K562 (cell line): ENCODE results near the gene TRPM6.

Source experiments
- CBX5 ChIP-seq: IDR thresholded peaks from 2 replicates; pipeline ENCODE4 v1.6.1; 2014; ENCODE audit warnings: low read depth, borderline replicate concordance
- CTCF ChIP-seq, 3 experiments: IDR thresholded peaks in 2 of 3; conservative IDR thresholded peaks in 1 of 3; 2 replicates each; pipeline ENCODE4 v1.5.1; 2011 to 2012; ENCODE audit warnings: low read length in 3 of 3, mild to moderate bottlenecking in 3 of 3, control low read depth in 2 of 3, improper control_type of control experiment in 1 of 3, inconsistent platforms in 1 of 3, low read depth in 1 of 3, mixed read lengths in 1 of 3, moderate library complexity in 1 of 3; ENCODE audit not compliant: insufficient read depth in 2 of 3
- GTF2F1 ChIP-seq: IDR thresholded peaks from 2 replicates; pipeline ENCODE4 v1.6.1; 2011; ENCODE audit warnings: low read depth, low read length, improper control_type of control experiment
- MAX ChIP-seq: sonication (generic); formaldehyde crosslinking; IDR thresholded peaks from 2 replicates; pipeline ENCODE4 v1.9.0; 2022; ENCODE audit warnings: mild to moderate bottlenecking, missing genetic modification reagents
- PCBP2 ChIP-seq: fragments of 200-400 bp; formaldehyde crosslinking; IDR thresholded peaks from 2 replicates; pipeline ENCODE4 v1.6.1; 2018; ENCODE audit warnings: low read length, low read depth, mild to moderate bottlenecking, moderate library complexity; ENCODE audit not compliant: poor library complexity, severe bottlenecking
- POLR2A ChIP-seq: fragments of 450-650 bp; conservative IDR thresholded peaks from 2 replicates; pipeline ENCODE4 v1.6.1; 2016
- POLR2AphosphoS2 ChIP-seq: IDR thresholded peaks from 2 replicates; pipeline ENCODE4 v1.6.1; 2012; ENCODE audit warnings: low read length, improper control_type of control experiment
- PRPF4 ChIP-seq: fragments of 200-400 bp; formaldehyde crosslinking; IDR thresholded peaks from one replicate; pipeline ENCODE4 v1.6.1; 2017; ENCODE audit warnings: low read length, low read depth, mild to moderate bottlenecking; ENCODE audit not compliant: insufficient read depth, poor library complexity, severe bottlenecking
- REST ChIP-seq, 2 experiments: fragments of 450-650 bp; formaldehyde crosslinking in 1 of 2; IDR thresholded peaks; 2 replicates each; pipeline versions ENCODE4 v1.4.0 to v1.6.1; 2014 to 2020; ENCODE audit warnings: mild to moderate bottlenecking in 2 of 2, borderline replicate concordance in 1 of 2, low read depth in 1 of 2
- SRF ChIP-seq, 2 experiments: fragments of 250-450, 450-650 bp in 1 of 2; sonication (Bioruptor Pico) in 1 of 2; sonication (generic) in 1 of 2; formaldehyde crosslinking; IDR thresholded peaks; 2 replicates each; pipeline versions ENCODE4 v1.5.0 to v1.5.1; 2020 to 2022; ENCODE audit warnings: mild to moderate bottlenecking in 1 of 2, missing genetic modification reagents in 1 of 2
- STAT5B ChIP-seq: fragments of 250-450 bp; sonication (Bioruptor Pico); IDR thresholded peaks from 2 replicates; pipeline ENCODE4 v1.8.0; 2021; ENCODE audit warnings: mild to moderate bottlenecking, inconsistent platforms
- TBP ChIP-seq: optimal IDR thresholded peaks from 2 replicates; pipeline ENCODE3; 2011; ENCODE audit warnings: low read depth, low read length, improper control_type of control experiment
- ZBTB1 ChIP-seq: sonication (generic); formaldehyde crosslinking; IDR thresholded peaks from 2 replicates; pipeline ENCODE4 v1.8.1; 2023; ENCODE audit warnings: missing genetic modification reagents, low read depth, mild to moderate bottlenecking, borderline replicate concordance
- ZNF274 ChIP-seq: IDR thresholded peaks from 2 replicates; pipeline ENCODE4 v1.6.1; 2011; ENCODE audit warnings: low read depth, mild to moderate bottlenecking, low read length, moderate library complexity, borderline replicate concordance

GRCh38 chr9:74729136-74729695, 158.5 kb downstream of the TRPM6 start:
- TF ChIP-seq ZNF274 (no peak), POLR2A (no peak), GTF2F1 (no peak), PRPF4 (no peak), TBP (no peak), CTCF (IDR thresholded peaks at IDR 0.05 in 2 of 3, conservative IDR thresholded peaks at IDR 0.05 in 1 of 3; ENCODE audit: insufficient read depth in 2 of 3, low read depth in 1 of 3, low read length in 3 of 3) (no peak), CBX5 (no peak), ZBTB1 (no peak), POLR2AphosphoS2 (no peak), PCBP2 (no peak), SRF (CRISPR knock-in tag; IDR thresholded peaks at IDR 0.05) (no peak), MAX (CRISPR knock-in tag) (no peak), REST (IDR thresholded peaks at IDR 0.05; ENCODE audit: borderline replicate concordance) (no peak), REST (CRISPR knock-in tag; IDR thresholded peaks at IDR 0.05; ENCODE audit: low read depth) (no peak), STAT5B (no peak)
